K562 (cell line): ENCODE measurements around the gene CACNG7. TPM values are rescaled to one million over a fixed set of nuclear protein-coding genes. Genes with fewer than 3 reads are reported as not detected.
A peak's percentile ranks its signal among the peaks of the same experiment; 100 is the strongest.

ENCODE experiments used
- CBX2 ChIP-seq: fragments of 200-600 bp; sonication (generic); IDR thresholded peaks from one replicate; pipeline ENCODE4 v1.6.1; 2012; ENCODE audit warnings: mild to moderate bottlenecking, low read length, inconsistent platforms; ENCODE audit not compliant: insufficient read depth, poor library complexity, severe bottlenecking
- CHD1 ChIP-seq: fragments of 200-600 bp; sonication (generic); IDR thresholded peaks from one replicate; pipeline ENCODE4 v1.6.1; 2012; ENCODE audit warnings: mild to moderate bottlenecking, moderate library complexity, low read length, inconsistent platforms
- COPS2 ChIP-seq: fragments of 450-650 bp; conservative IDR thresholded peaks from 2 replicates; pipeline ENCODE4 v1.6.1; 2016; ENCODE audit warnings: mild to moderate bottlenecking, moderate library complexity
- DIDO1 ChIP-seq: fragments of 450-650 bp; IDR thresholded peaks from 2 replicates; pipeline ENCODE4 v1.6.1; 2016; ENCODE audit warnings: low read depth, missing biosample characterization, missing genetic modification characterization
- FOXJ3 ChIP-seq: sonication (generic); formaldehyde crosslinking; IDR thresholded peaks from 2 replicates; pipeline ENCODE4 v1.4.0; 2020; ENCODE audit warnings: mild to moderate bottlenecking, missing genetic modification reagents
- GATAD2A ChIP-seq: fragments of 450-650 bp; IDR thresholded peaks from 2 replicates; pipeline ENCODE4 v1.6.1; 2017
- HCFC1 ChIP-seq: IDR thresholded peaks from 2 replicates; pipeline ENCODE4 v1.6.1; 2012; ENCODE audit warnings: low read depth, low read length, improper control_type of control experiment
- HINFP ChIP-seq: fragments of 450-650 bp; conservative IDR thresholded peaks from 2 replicates; pipeline ENCODE4 v1.6.1; 2016; ENCODE audit warnings: missing genetic modification characterization, low read depth, mild to moderate bottlenecking, control low read depth, missing compliant biosample characterization
- HLTF ChIP-seq: fragments of 450-650 bp; IDR thresholded peaks from 2 replicates; pipeline ENCODE4 v1.6.1; 2016
- KLF13 ChIP-seq: fragments of 450-650 bp; IDR thresholded peaks from 2 replicates; pipeline ENCODE4 v1.6.1; 2016; ENCODE audit warnings: missing genetic modification characterization, low read depth, mild to moderate bottlenecking, missing compliant biosample characterization, moderate library complexity, borderline replicate concordance
- MBD2 ChIP-seq: sonication (generic); IDR thresholded peaks from 2 replicates; pipeline ENCODE4 v1.6.1; 2016; ENCODE audit warnings: low read depth, borderline replicate concordance
- MECOM ChIP-seq: fragments of 250-450 bp; sonication (Bioruptor Pico); IDR thresholded peaks from 2 replicates; pipeline ENCODE4 v1.8.0; 2022; ENCODE audit warnings: inconsistent platforms
- MTA1 ChIP-seq: fragments of 450-650 bp; IDR thresholded peaks from 2 replicates; pipeline ENCODE4 v1.6.1; 2017; ENCODE audit warnings: borderline replicate concordance
- PHB ChIP-seq: fragments of 250-450 bp; sonication (Bioruptor Pico); IDR thresholded peaks from 2 replicates; pipeline ENCODE4 v1.5.0; 2021
- PTTG1 ChIP-seq: fragments of 450-650 bp; IDR thresholded peaks from 2 replicates; pipeline ENCODE4 v1.6.1; 2016; ENCODE audit warnings: low read depth, mild to moderate bottlenecking, missing genetic modification characterization, missing compliant biosample characterization
- RB1 ChIP-seq: fragments of 450-650 bp; IDR thresholded peaks from 2 replicates; pipeline ENCODE4 v1.6.1; 2017; ENCODE audit warnings: low read depth, mild to moderate bottlenecking
- SIX5 ChIP-seq, 2 experiments: IDR thresholded peaks; 2 replicates each; pipeline ENCODE4 v1.6.1; 2011; ENCODE audit warnings: low read length in 2 of 2, borderline replicate concordance in 1 of 2, low read depth in 1 of 2, mild to moderate bottlenecking in 1 of 2, moderate library complexity in 1 of 2; ENCODE audit not compliant: insufficient read depth in 1 of 2
- TAF9B ChIP-seq: fragments of 450-650 bp; IDR thresholded peaks from 2 replicates; pipeline ENCODE4 v1.6.1; 2018; ENCODE audit warnings: mild to moderate bottlenecking; ENCODE audit not compliant: partially characterized antibody
- polyA plus RNA-seq, 8 experiments: library from polyadenylated mRNA; depleted of rRNA in 4 of 8; stranded (reverse) in 5 of 8; unstranded in 3 of 8; fragments of >200 nt; fragmentation: Nextera tagmentation in 2 of 8; fragmentation: Illumina TruSeq in 1 of 8; extraction: Ambion mirVana in 2 of 8; extraction: Trizol in 1 of 8; gene quantifications; 2 replicates each; pipeline versions ENCODE4 v1.2.1 to v1.2.3, GENCODE V29; 2011 to 2014; ENCODE audit warnings: inconsistent platforms in 1 of 8, missing spikeins in 1 of 8
- total RNA-seq, 7 experiments: library from RNA; depleted of rRNA in 6 of 7; stranded (reverse); fragments of >200 nt in 6 of 7; fragmentation: Illumina TruSeq in 2 of 7; extraction: Trizol in 2 of 7; gene quantifications; 2 replicates each; pipeline versions ENCODE4 v1.2.1 to v1.2.3, GENCODE V29; 2011 to 2021; ENCODE audit warnings: low replicate concordance in 1 of 7
- TF ChIP-seq, protein P1 (sequence below): sonication (generic); formaldehyde crosslinking; IDR thresholded peaks from 2 replicates; pipeline ENCODE4 v1.8.0; 2023; ENCODE audit warnings: missing genetic modification reagents, mild to moderate bottlenecking, borderline replicate concordance
- TF ChIP-seq, protein P2 (sequence below): sonication (generic); formaldehyde crosslinking; IDR thresholded peaks from 2 replicates; pipeline ENCODE4 v1.8.0; 2023; ENCODE audit warnings: mild to moderate bottlenecking, missing genetic modification reagents

Gene CACNG7
- total and polyA plus RNA-seq, 9 of the 15 experiments (the other 6 are each of a cell fraction or from before 2014, with no cell fraction given), result not detected

DNA sequence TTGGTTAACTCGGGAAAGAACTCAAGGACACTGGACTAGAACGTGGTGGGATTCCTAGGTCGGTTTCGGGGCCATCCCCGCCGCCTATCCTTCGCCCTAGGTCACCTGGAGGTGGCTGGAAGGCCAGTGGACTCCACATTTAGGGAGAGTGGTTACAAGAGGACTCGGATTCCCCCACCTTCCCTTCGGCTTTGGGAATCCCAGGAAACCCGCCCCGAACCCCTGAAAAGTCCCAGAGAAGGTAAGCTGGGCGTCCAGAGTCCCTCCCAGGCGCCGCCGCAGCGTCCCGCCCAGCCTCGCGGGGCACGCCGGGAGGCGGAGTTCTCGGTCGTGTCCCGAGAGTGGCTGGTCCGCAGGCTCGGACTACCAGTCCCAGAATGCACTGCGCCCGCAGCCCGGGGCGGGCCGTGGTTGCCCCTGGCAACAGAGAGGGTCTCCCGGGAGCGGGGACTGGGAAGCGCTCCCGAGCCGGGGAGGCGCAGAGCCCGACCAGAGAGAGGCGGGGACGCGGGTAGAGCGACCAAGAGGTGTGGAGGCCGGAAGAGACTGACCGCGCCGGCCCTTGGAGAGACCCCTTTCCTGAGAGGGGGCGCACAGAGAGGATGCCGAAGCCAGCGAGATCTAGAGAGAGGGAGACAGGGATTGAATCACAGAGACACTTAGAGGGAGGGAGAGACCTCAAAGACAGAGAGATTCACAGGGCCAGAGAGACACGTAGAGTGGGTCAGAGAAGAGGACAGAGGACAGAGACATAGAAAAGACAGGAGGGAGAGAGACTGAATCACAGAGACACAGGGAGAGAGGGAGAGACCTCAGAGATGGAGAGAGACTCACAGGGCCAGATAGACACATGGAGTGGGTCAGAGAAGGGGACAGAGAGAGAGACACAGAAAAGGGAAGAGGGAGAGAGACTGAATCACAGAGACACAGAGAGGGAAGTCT is 29.7 kb upstream of the CACNG7 start (continued):
- TF ChIP-seq, protein P1, sequence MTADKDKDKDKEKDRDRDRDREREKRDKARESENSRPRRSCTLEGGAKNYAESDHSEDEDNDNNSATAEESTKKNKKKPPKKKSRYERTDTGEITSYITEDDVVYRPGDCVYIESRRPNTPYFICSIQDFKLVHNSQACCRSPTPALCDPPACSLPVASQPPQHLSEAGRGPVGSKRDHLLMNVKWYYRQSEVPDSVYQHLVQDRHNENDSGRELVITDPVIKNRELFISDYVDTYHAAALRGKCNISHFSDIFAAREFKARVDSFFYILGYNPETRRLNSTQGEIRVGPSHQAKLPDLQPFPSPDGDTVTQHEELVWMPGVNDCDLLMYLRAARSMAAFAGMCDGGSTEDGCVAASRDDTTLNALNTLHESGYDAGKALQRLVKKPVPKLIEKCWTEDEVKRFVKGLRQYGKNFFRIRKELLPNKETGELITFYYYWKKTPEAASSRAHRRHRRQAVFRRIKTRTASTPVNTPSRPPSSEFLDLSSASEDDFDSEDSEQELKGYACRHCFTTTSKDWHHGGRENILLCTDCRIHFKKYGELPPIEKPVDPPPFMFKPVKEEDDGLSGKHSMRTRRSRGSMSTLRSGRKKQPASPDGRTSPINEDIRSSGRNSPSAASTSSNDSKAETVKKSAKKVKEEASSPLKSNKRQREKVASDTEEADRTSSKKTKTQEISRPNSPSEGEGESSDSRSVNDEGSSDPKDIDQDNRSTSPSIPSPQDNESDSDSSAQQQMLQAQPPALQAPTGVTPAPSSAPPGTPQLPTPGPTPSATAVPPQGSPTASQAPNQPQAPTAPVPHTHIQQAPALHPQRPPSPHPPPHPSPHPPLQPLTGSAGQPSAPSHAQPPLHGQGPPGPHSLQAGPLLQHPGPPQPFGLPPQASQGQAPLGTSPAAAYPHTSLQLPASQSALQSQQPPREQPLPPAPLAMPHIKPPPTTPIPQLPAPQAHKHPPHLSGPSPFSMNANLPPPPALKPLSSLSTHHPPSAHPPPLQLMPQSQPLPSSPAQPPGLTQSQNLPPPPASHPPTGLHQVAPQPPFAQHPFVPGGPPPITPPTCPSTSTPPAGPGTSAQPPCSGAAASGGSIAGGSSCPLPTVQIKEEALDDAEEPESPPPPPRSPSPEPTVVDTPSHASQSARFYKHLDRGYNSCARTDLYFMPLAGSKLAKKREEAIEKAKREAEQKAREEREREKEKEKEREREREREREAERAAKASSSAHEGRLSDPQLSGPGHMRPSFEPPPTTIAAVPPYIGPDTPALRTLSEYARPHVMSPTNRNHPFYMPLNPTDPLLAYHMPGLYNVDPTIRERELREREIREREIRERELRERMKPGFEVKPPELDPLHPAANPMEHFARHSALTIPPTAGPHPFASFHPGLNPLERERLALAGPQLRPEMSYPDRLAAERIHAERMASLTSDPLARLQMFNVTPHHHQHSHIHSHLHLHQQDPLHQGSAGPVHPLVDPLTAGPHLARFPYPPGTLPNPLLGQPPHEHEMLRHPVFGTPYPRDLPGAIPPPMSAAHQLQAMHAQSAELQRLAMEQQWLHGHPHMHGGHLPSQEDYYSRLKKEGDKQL (CRISPR knock-in tag), result no peak
- peak; percentile 97 for TF ChIP-seq HCFC1
- peak; percentile 91 for TF ChIP-seq SIX5 (IDR thresholded peaks at IDR 0.05; ENCODE audit: borderline replicate concordance in 1 of 2, insufficient read depth in 1 of 2, low read depth in 1 of 2, low read length in 2 of 2)
- no peak for TF ChIP-seq HINFP
- TF ChIP-seq COPS2, result no peak
- TF ChIP-seq CHD1, result no peak
- TF ChIP-seq RB1, result peak; percentile 76
- TF ChIP-seq PTTG1 (tag), result no peak
- no peak for TF ChIP-seq KLF13
- 0 out of 2 replicates have a peak, but pooled peaks have one; percentile 54 for TF ChIP-seq DIDO1 (tag)
- no peak for TF ChIP-seq GATAD2A
- no peak for TF ChIP-seq MTA1
- no peak for TF ChIP-seq TAF9B
- TF ChIP-seq MECOM (CRISPR knock-in tag), result no peak
- TF ChIP-seq PHB (CRISPR knock-in tag), result no peak
- TF ChIP-seq, protein P2, sequence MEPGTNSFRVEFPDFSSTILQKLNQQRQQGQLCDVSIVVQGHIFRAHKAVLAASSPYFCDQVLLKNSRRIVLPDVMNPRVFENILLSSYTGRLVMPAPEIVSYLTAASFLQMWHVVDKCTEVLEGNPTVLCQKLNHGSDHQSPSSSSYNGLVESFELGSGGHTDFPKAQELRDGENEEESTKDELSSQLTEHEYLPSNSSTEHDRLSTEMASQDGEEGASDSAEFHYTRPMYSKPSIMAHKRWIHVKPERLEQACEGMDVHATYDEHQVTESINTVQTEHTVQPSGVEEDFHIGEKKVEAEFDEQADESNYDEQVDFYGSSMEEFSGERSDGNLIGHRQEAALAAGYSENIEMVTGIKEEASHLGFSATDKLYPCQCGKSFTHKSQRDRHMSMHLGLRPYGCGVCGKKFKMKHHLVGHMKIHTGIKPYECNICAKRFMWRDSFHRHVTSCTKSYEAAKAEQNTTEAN (CRISPR knock-in tag), result no peak
- TF ChIP-seq HLTF, result no peak
- peak; percentile 62; the same call in 1 of the 2 replicates for TF ChIP-seq MBD2
- TF ChIP-seq CBX2, result no peak
- TF ChIP-seq FOXJ3 (CRISPR knock-in tag), result no peak
